Coronary artery (tissue), 2 donors: ENCODE measurements around the gene HECTD1.
"Not testable (repeated sequence)": the region's sequence is repeated elsewhere in the genome, so short reads cannot be mapped to it uniquely, and the experiment has no call there.

ENCODE experiments used
- DNase-seq: peaks from one replicate; pipeline ENCODE4 v3.0.0-alpha.2; 2017; ENCODE audit warnings: low spot score
- H3K27ac ChIP-seq, 2 donors: fragments of 200-600 bp; sonication (generic); one replicate each; pipeline ENCODE4 v1.5.1; 2016 to 2019
- H3K4me3 ChIP-seq: fragments of 200-600 bp; sonication (generic); 2 replicates; pipeline ENCODE4 v1.5.1; 2016; ENCODE audit warnings: mild to moderate bottlenecking, moderate library complexity
- CTCF ChIP-seq: fragments of 200-600 bp; sonication (generic); IDR thresholded peaks from one replicate; pipeline ENCODE4 v1.5.1; 2019; ENCODE audit warnings: antibody characterized with exemption

The HECTD1 gene

DNA sequence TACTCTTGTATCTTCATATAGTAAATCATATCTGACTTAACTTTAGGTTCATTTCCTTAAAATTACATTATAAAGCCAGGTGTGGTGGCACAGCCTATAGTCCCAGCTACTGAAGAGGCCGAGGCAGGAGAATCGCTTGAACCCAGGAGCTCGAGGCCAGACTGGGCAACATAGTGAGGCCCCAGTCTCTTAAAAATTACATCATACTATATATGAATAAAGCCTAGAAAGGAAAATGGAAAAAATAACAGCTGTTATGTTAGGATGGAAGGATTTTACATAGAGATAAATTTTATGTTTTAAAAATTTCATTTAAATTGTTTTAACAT is 4.2 kb downstream of the HECTD1 start:
- Histone ChIP-seq H3K4me3 (no peak overlapping the region), H3K27ac (no peak overlapping the region)
- TF ChIP-seq CTCF = no peak
- no peak for DNase-seq

DNA sequence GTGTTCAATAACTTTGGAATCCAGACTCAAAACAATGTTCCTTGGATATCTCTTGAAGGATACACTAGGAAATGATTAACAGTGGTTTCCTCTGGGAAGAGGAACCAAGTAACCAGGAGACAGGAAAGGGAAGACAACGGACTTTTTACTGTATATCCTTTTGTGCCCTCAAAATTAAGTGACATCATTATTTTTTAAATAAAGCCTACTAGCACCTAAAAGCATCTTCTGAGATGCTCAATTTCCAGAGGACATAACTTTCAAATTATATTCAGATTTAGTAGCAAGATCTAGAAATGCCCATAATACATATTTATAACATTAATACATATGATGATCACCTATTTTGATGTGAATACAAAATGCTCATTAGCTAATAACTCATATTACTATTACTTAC is 6.5 kb downstream of the HECTD1 start:
- H3K4me3 ChIP-seq = no peak overlapping the region

DNA sequence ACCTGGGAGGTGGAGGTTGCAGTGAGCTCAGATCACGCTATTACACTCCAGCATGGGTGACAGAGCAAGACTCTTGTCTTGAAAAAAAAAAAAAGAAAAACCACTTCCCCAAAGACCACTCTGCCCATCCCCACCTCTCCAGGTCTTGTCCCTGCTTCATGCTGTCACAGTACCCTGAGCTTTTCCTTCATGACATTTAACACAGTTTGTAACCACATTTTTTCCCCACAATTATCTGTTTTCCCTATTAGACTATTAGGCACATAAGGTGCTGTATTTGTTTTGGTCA is 6.9 kb downstream of the HECTD1 start:
- DNase-seq = no peak
- no peak for TF ChIP-seq CTCF
- Histone ChIP-seq H3K4me3 (no peak overlapping the region), H3K27ac (no peak overlapping the region)

More for the DNA sequence above, 6.5 kb downstream of the HECTD1 start:
- no peak overlapping the region for H3K27ac ChIP-seq
- TF ChIP-seq CTCF = no peak
- no peak for DNase-seq

- TF ChIP-seq CTCF = no peak
These were observed 9.9 kb downstream of the HECTD1 start for GRCh38 chr14:31197671-31198070.

DNA sequence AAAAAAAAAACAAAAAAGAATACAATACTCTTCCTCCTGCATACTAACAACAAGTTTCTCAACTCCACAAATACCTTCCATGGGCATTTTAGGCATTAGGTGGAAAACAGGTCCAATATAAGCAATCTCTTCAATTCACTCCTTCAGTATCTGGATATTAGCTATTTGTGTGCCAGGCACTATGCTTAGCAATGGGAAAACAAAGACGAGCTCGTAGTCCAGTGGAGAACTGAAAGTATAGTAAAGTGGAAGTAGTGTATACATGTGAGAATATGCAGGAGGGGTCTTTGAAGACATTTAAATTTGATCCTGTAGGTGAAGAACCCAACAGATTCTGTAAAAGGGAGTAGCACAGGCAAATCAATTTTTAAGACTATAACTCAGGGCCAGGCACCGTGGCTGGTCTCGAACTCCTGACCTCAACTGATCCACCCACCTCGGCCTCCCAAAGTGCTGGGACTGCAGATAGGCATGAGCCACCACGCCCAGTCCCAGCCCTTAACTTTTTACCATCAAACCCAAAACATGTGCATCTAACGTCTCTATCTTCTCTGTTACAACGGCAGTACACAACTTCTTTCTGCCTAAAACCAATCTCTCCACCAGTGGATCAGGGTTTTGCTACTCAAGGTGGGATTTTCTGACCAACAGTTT is 10.6 kb downstream of the HECTD1 start:
- Histone ChIP-seq H3K4me3 (no peak overlapping the region), H3K27ac (no peak overlapping the region)
- no peak for TF ChIP-seq CTCF
- DNase-seq = no peak

More at GRCh38 chr14:31197671-31198070, 9.9 kb downstream of the HECTD1 start:
- DNase-seq = no peak
- Histone ChIP-seq H3K27ac (no peak overlapping the region), H3K4me3 (no peak overlapping the region)

DNA sequence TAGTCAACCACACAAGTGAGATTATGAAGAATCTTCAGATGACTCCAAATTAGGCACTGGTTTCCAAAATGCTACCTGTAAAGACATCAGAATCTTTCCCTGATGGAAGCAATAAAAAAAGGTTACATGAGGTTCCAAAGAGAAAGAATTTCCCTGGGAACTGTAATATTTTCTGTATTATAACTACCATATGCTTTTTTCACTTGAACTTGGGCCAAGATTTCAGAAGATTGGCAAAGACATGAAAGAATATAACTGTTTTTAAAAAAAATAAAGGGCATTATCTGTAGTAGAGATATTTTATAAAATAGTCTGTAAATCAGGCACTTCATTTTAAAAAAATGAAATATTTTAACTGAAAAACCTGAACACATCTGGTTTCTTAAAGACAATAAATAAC is 12.9 kb downstream of the HECTD1 start:
- no peak overlapping the region for H3K4me3 ChIP-seq
- TF ChIP-seq CTCF = no peak
- H3K27ac ChIP-seq = peak overlapping the region in 1 of 2 donors; percentile 31
- no peak for DNase-seq

GRCh38 chr14:31194095-31194494 is 13.5 kb downstream of the HECTD1 start:
- DNase-seq = no peak
- Histone ChIP-seq H3K4me3 (no peak overlapping the region), H3K27ac (no peak overlapping the region)
- no peak for TF ChIP-seq CTCF

DNA sequence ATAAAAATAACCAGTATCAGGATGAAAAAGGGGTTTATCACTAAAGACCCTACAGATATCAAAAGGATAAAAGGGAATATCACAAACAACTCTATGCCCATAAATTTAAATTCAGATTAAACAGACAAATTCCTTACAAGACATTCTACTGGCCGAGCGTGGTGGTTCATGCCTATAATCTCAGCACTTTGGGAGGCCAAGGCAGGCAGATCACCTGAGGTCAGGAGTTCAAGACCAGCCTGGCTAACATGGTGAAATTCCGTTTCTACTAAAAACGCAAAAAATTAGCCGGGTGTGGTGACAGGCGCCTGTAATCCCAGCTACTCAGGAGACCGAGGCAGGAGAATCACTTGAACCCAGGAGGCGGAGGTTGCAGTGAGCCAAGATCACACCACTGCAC is 15.0 kb downstream of the HECTD1 start:
- H3K4me3 ChIP-seq, H3K27ac ChIP-seq, DNase-seq: not testable (repeated sequence)
